IMR-90 (cell line): ENCODE data around the gene ANXA1. TPM values are rescaled to one million over a fixed set of nuclear protein-coding genes. Genes with fewer than 3 reads are reported as not detected.

Source experiments
- ATAC-seq: fragments of 200-7000 bp; cut with Tn5 transposase; 2 replicates; pipeline ENCODE4 v1.9.1; 2020; ENCODE audit warnings: low read depth, mild to moderate bottlenecking, moderate library complexity
- BruUV-seq: library from RNA; stranded (reverse); fragments of 400-500 nt; replicated peaks from 2 replicates; lab custom pipeline; 2021; lab: Mats Ljungman, UMichigan
- CTCF ChIA-PET: fragments of 300-600 bp; formaldehyde crosslinking; extraction: SDS; loops from one replicate; lab custom pipeline; 2021; ENCODE audit warnings: antibody characterized with exemption; lab: Yijun Ruan, JAX
- POLR2A ChIA-PET: fragments of 300-600 bp; sonication (Branson Sonifier 250); formaldehyde crosslinking; loops from one replicate; lab custom pipeline; 2022; ENCODE audit warnings: antibody characterized with exemption; ENCODE audit not compliant: unreplicated experiment; lab: Charles Lee
- DNase-seq: peaks from one replicate; pipeline ENCODE4 v3.0.0; 2013
- H2AFZ ChIP-seq: replicated peaks from 2 replicates; pipeline ENCODE3; 2013; ENCODE audit warnings: low read length, mild to moderate bottlenecking; ENCODE audit not compliant: poor library complexity
- H2AK5ac ChIP-seq: 2 replicates; pipeline ENCODE4 v1.6.1; 2013; ENCODE audit warnings: low read depth, low read length, inconsistent platforms
- H2AK9ac ChIP-seq: replicated peaks from 2 replicates; pipeline ENCODE3; 2013; ENCODE audit warnings: mild to moderate bottlenecking, low read depth, low read length, moderate library complexity; ENCODE audit not compliant: poor library complexity
- H2BK120ac ChIP-seq: 2 replicates; pipeline ENCODE4 v1.6.1; 2013; ENCODE audit warnings: low read depth, low read length, inconsistent platforms
- H2BK15ac ChIP-seq: 3 replicates; pipeline ENCODE4 v1.6.1; 2013; ENCODE audit warnings: low read depth, low read length, inconsistent platforms
- H2BK20ac ChIP-seq: 2 replicates; pipeline ENCODE4 v1.6.1; 2013; ENCODE audit warnings: low read depth, mild to moderate bottlenecking, inconsistent platforms, low read length, moderate library complexity
- H2BK5ac ChIP-seq: 2 replicates; pipeline ENCODE4 v1.6.1; 2013; ENCODE audit warnings: mild to moderate bottlenecking, low read depth, low read length, inconsistent platforms; ENCODE audit not compliant: poor library complexity, severe bottlenecking
- H3K14ac ChIP-seq: replicated peaks from 2 replicates; pipeline ENCODE4 v1.6.1; 2013; ENCODE audit warnings: low read depth, low read length, inconsistent platforms
- H3K18ac ChIP-seq: 2 replicates; pipeline ENCODE4 v1.6.1; 2013; ENCODE audit warnings: low read depth, low read length, control low read depth
- H3K23ac ChIP-seq: 2 replicates; pipeline ENCODE4 v1.6.1; 2013; ENCODE audit warnings: low read depth, low read length, inconsistent platforms
- H3K27ac ChIP-seq: 2 replicates; pipeline ENCODE4 v1.5.1; 2013; ENCODE audit warnings: mild to moderate bottlenecking, control low read depth, low read length; ENCODE audit not compliant: insufficient read depth
- H3K27me3 ChIP-seq: 2 replicates; pipeline ENCODE4 v1.6.1; 2013; ENCODE audit warnings: low read length; ENCODE audit not compliant: control insufficient read depth, insufficient read depth
- H3K36me3 ChIP-seq: 2 replicates; pipeline ENCODE4 v1.6.1; 2013; ENCODE audit warnings: low read length, mixed read lengths; ENCODE audit not compliant: control insufficient read depth, insufficient read depth
- H3K4ac ChIP-seq: 2 replicates; pipeline ENCODE4 v1.6.1; 2013; ENCODE audit warnings: low read depth, low read length, inconsistent platforms
- H3K4me1 ChIP-seq: 2 replicates; pipeline ENCODE4 v1.6.1; 2013; ENCODE audit warnings: low read length, mixed read lengths; ENCODE audit not compliant: control insufficient read depth, insufficient read depth
- H3K4me2 ChIP-seq: 2 replicates; pipeline ENCODE4 v1.6.1; 2013; ENCODE audit warnings: low read depth, mild to moderate bottlenecking, control low read depth, low read length, moderate library complexity
- H3K4me3 ChIP-seq: 2 replicates; pipeline ENCODE4 v1.5.1; 2013; ENCODE audit warnings: low read depth, mild to moderate bottlenecking, control low read depth, low read length, moderate library complexity; ENCODE audit not compliant: insufficient read depth
- H3K56ac ChIP-seq: 2 replicates; pipeline ENCODE4 v1.6.1; 2013; ENCODE audit warnings: low read length, inconsistent platforms; ENCODE audit not compliant: insufficient read depth; ENCODE audit errors: extremely low read depth
- H3K79me1 ChIP-seq, 2 experiments: 2 replicates each; pipeline ENCODE4 v1.6.1; 2013; ENCODE audit warnings: low read length in 2 of 2, inconsistent platforms in 1 of 2, low read depth in 1 of 2
- H3K9ac ChIP-seq: 2 replicates; pipeline ENCODE4 v1.6.1; 2013; ENCODE audit warnings: low read depth, low read length, control low read depth
- H3K9me1 ChIP-seq: 2 replicates; pipeline ENCODE4 v1.6.1; 2013; ENCODE audit warnings: low read length, inconsistent platforms; ENCODE audit not compliant: insufficient read depth
- H3K9me3 ChIP-seq: 2 replicates; pipeline ENCODE4 v1.6.1; 2013; ENCODE audit warnings: low read length; ENCODE audit not compliant: control insufficient read depth, insufficient read depth
- H4K20me1 ChIP-seq: 2 replicates; pipeline ENCODE4 v1.6.1; 2013; ENCODE audit warnings: low read length, inconsistent platforms; ENCODE audit not compliant: insufficient read depth
- H4K5ac ChIP-seq: 2 replicates; pipeline ENCODE4 v1.6.1; 2013; ENCODE audit warnings: mild to moderate bottlenecking, low read depth, low read length, control low read depth
- H4K8ac ChIP-seq, 2 experiments: 2 replicates each; pipeline ENCODE4 v1.6.1; 2013; ENCODE audit warnings: low read depth in 2 of 2, low read length in 2 of 2, control low read depth in 1 of 2, inconsistent platforms in 1 of 2
- H4K91ac ChIP-seq: 2 replicates; pipeline ENCODE4 v1.6.1; 2013; ENCODE audit warnings: low read depth, low read length, inconsistent platforms; ENCODE audit not compliant: insufficient read depth
- BHLHE40 ChIP-seq: fragments of 150-350 bp; IDR thresholded peaks from 2 replicates; pipeline ENCODE4 v1.6.1; 2016; ENCODE audit warnings: mild to moderate bottlenecking, low read depth, low read length
- CEBPB ChIP-seq: IDR thresholded peaks from 2 replicates; pipeline ENCODE4 v1.6.1; 2012; ENCODE audit warnings: low read depth, low read length, improper control_type of control experiment
- CHD1 ChIP-seq: IDR thresholded peaks from 2 replicates; pipeline ENCODE4 v1.6.1; 2012; ENCODE audit warnings: low read depth, low read length, improper control_type of control experiment
- CTCF ChIP-seq: conservative IDR thresholded peaks from 2 replicates; pipeline ENCODE4 v1.5.1; 2012; ENCODE audit warnings: mild to moderate bottlenecking, low read depth, low read length, improper control_type of control experiment
- ELK1 ChIP-seq: fragments of 150-350 bp; IDR thresholded peaks from 2 replicates; pipeline ENCODE4 v1.6.1; 2016; ENCODE audit warnings: low read depth, mild to moderate bottlenecking, low read length, moderate library complexity, borderline replicate concordance
- FOS ChIP-seq: fragments of 150-350 bp; IDR thresholded peaks from 2 replicates; pipeline ENCODE4 v1.6.1; 2016; ENCODE audit warnings: low read depth, low read length
- MAFK ChIP-seq: IDR thresholded peaks from 2 replicates; pipeline ENCODE4 v1.6.1; 2012; ENCODE audit warnings: low read depth, low read length, improper control_type of control experiment
- MAZ ChIP-seq: IDR thresholded peaks from 2 replicates; pipeline ENCODE4 v1.6.1; 2012; ENCODE audit warnings: low read depth, mild to moderate bottlenecking, low read length, improper control_type of control experiment, moderate library complexity, borderline replicate concordance
- MXI1 ChIP-seq: IDR thresholded peaks from 2 replicates; pipeline ENCODE4 v1.6.1; 2012; ENCODE audit warnings: low read depth, mild to moderate bottlenecking, low read length, moderate library complexity, borderline replicate concordance
- NFE2L2 ChIP-seq: fragments of 150-350 bp; IDR thresholded peaks from 2 replicates; pipeline ENCODE4 v1.6.1; 2016; ENCODE audit warnings: low read depth, mild to moderate bottlenecking, low read length
- POLR2A ChIP-seq: IDR thresholded peaks from 2 replicates; pipeline ENCODE4 v1.6.1; 2012; ENCODE audit warnings: mild to moderate bottlenecking, low read depth, low read length
- RAD21 ChIP-seq: IDR thresholded peaks from 2 replicates; pipeline ENCODE4 v1.6.1; 2012; ENCODE audit warnings: low read length, improper control_type of control experiment
- RCOR1 ChIP-seq: IDR thresholded peaks from 2 replicates; pipeline ENCODE4 v1.6.1; 2012; ENCODE audit warnings: mild to moderate bottlenecking, low read length, improper control_type of control experiment; ENCODE audit not compliant: insufficient replicate concordance
- RFX5 ChIP-seq: IDR thresholded peaks from 2 replicates; pipeline ENCODE4 v1.8.0; 2012; ENCODE audit warnings: low read depth, mild to moderate bottlenecking, low read length, moderate library complexity
- SMC3 ChIP-seq: fragments of 150-350 bp; IDR thresholded peaks from 2 replicates; pipeline ENCODE4 v1.6.1; 2016; ENCODE audit warnings: low read depth, mild to moderate bottlenecking, antibody characterized with exemption, low read length, moderate library complexity
- WGBS, 2 experiments: methylation state at CpG; one replicate each; pipeline versions ENCODE4 v1.1.5 to v1.1.7; 2013; ENCODE audit warnings: missing lambda C conversion rate in 2 of 2; ENCODE audit not compliant: insufficient read length in 1 of 2; ENCODE audit errors: extremely low coverage in 2 of 2; 5-methylcytosine and 5-hydroxymethylcytosine counted together
- dilution Hi-C: fragments of 300-500 bp; cut with HindIII; formaldehyde crosslinking; loops from one replicate; pipeline ENCODE4 v1.14.3; 2018; ENCODE audit warnings: low sequenced_read_pairs; ENCODE audit not compliant: unreplicated experiment
- in situ Hi-C: fragments of 300-500 bp; cut with MboI; formaldehyde crosslinking; loops from 3 replicates; pipeline ENCODE4 v1.14.3; 2019; ENCODE audit warnings: low sequenced_read_pairs, inconsistent platforms, mixed read lengths
- intact Hi-C: fragments of 100-400 bp; cut with micrococcal nuclease; formaldehyde crosslinking; loops from 2 replicates; pipeline ENCODE4 v1.10.0; 2022
- polyA plus RNA-seq, 3 experiments: library from polyadenylated mRNA; depleted of rRNA; stranded (reverse); fragments of >200 nt; gene quantifications; 2 replicates each; pipeline ENCODE4 v1.2.3, GENCODE V29; 2012; ENCODE audit warnings: low replicate concordance in 1 of 3
- total RNA-seq: library from RNA; depleted of rRNA; stranded (reverse); fragments of >200 nt; gene quantifications from 2 replicates; pipeline ENCODE4 v1.2.3, GENCODE V29; 2012
- TF ChIP-seq, protein P1 (sequence below): fragments of 150-350 bp; IDR thresholded peaks from 2 replicates; pipeline ENCODE4 v1.6.1; 2017; ENCODE audit warnings: mild to moderate bottlenecking, antibody characterized with exemption, low read length, low read depth

The ANXA1 gene
- total and polyA plus RNA-seq, 2 of the 4 experiments (the other 2 are of a cell fraction), result 520 to 583 TPM

DNA sequence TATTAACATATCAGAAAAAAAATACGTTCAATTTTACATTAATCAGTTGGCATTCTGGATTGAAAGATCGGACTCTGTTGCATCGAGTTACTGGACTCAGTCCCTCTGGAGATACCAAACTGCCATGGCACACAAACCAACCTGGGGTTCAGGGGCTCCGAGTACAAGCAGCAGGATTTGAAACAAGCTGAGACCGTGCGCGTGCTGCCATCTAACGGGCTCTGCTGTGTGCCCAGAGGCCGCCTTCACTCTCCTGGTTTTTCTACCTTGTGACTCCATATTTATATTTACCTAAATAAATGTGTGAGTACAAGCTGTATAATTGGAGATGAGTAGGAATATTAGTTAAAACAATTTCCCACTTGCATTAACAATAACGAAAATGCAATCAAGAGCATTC is 48.2 kb downstream of the ANXA1 start:
- 0% methylated on average over 1 of the region's 10 CpGs; no CpG with 5 or more reads in 1 of the 2 experiments for WGBS, 2 experiments
- Histone ChIP-seq H2BK120ac (no peak overlapping the region), H4K5ac (no peak overlapping the region), H3K27ac (no peak overlapping the region), H4K20me1 (no peaks in the 10 kb centered on the region), H2BK20ac (no peak overlapping the region), H2AK5ac (no peak overlapping the region), H3K9me1 (no peaks in the 10 kb centered on the region), H3K36me3 (no peaks in the 10 kb centered on the region), H3K27me3 (no peaks in the 10 kb centered on the region), H3K9ac (no peak overlapping the region), H2AK9ac (no peak overlapping the region), H3K14ac (no peak overlapping the region), H4K8ac (no peak overlapping the region), H3K18ac (no peak overlapping the region), H3K9me3 (no peaks in the 10 kb centered on the region), H3K79me1 (no peaks in the 10 kb centered on the region), H3K4ac (no peak overlapping the region), H3K4me1 (no peaks in the 10 kb centered on the region), H3K56ac (no peak overlapping the region), H3K4me2 (no peak overlapping the region), H2BK5ac (no peak overlapping the region), H3K4me3 (no peak overlapping the region), H3K23ac (no peak overlapping the region), H4K91ac (no peak overlapping the region), H2BK15ac (no peak overlapping the region), H2AFZ (peak overlapping the region; percentile 32)
- dilution Hi-C loops, result no loop called here
- POLR2A ChIA-PET, result no interaction called here
- ATAC-seq, result no peak
- intact Hi-C loops, result loop anchor here (1.0 to 5.0 kb wide), 3 partner anchors 1371 to 1543 kb away; no protein-coding TSS in a partner anchor
- no peak for TF ChIP-seq CTCF
- no peak for TF ChIP-seq MXI1
- no peak for TF ChIP-seq NFE2L2
- no peak for TF ChIP-seq BHLHE40
- no peak for TF ChIP-seq MAZ
- no peak for TF ChIP-seq CHD1
- no peak for TF ChIP-seq SMC3
- no peak for TF ChIP-seq ELK1
- TF ChIP-seq, protein P1, sequence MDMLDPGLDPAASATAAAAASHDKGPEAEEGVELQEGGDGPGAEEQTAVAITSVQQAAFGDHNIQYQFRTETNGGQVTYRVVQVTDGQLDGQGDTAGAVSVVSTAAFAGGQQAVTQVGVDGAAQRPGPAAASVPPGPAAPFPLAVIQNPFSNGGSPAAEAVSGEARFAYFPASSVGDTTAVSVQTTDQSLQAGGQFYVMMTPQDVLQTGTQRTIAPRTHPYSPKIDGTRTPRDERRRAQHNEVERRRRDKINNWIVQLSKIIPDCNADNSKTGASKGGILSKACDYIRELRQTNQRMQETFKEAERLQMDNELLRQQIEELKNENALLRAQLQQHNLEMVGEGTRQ, result no peak
- TF ChIP-seq POLR2A, result no peak
- no peak for TF ChIP-seq CEBPB
- no peak for TF ChIP-seq FOS
- TF ChIP-seq RFX5, result no peak
- TF ChIP-seq MAFK, result no peak
- TF ChIP-seq RCOR1, result no peak
- TF ChIP-seq RAD21, result no peak
- CTCF ChIA-PET, result interaction anchor here (0.5 to 0.7 kb wide), 3 partner anchors 94 to 1551 kb away, joined by 3 to 7 read pairs (median 4); no protein-coding TSS in a partner anchor
- BruUV-seq, result no TSS peak
- DNase-seq, result no peak
- in situ Hi-C loops, result loop anchor here (25.0 kb wide), 1 partner anchor 1362 kb away; no protein-coding TSS in a partner anchor
